Measurements from ENCODE around the gene KHDRBS2. TPM values are rescaled to one million over a fixed set of nuclear protein-coding genes. Genes with fewer than 3 reads are reported as not detected.

Gene KHDRBS2
- total RNA-seq, 1 donor from 2014 or later: not detected

DNA sequence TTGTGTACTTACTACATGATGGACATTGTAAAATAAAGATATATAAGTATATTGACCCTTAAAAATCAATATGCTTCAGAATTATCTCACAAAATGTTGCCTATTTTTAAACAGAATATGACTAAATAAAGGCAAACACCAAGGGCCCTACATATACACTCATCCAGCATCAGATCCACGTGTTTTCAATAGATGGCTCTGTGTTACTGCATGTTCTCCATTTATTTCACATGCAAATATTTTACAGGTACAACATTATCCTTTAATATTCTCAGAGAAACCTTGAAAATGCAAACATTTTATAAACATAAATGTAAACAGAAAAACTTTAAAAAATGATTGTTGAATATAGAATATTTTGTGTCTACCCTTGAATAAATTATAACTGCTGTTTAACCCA is 2.9 kb upstream of the KHDRBS2 start:
- TF ChIP-seq, protein P1, sequence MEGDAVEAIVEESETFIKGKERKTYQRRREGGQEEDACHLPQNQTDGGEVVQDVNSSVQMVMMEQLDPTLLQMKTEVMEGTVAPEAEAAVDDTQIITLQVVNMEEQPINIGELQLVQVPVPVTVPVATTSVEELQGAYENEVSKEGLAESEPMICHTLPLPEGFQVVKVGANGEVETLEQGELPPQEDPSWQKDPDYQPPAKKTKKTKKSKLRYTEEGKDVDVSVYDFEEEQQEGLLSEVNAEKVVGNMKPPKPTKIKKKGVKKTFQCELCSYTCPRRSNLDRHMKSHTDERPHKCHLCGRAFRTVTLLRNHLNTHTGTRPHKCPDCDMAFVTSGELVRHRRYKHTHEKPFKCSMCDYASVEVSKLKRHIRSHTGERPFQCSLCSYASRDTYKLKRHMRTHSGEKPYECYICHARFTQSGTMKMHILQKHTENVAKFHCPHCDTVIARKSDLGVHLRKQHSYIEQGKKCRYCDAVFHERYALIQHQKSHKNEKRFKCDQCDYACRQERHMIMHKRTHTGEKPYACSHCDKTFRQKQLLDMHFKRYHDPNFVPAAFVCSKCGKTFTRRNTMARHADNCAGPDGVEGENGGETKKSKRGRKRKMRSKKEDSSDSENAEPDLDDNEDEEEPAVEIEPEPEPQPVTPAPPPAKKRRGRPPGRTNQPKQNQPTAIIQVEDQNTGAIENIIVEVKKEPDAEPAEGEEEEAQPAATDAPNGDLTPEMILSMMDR (IDR thresholded peaks at IDR 0.05; ENCODE audit: insufficient read depth, low read depth, low read length): no peak
- TF ChIP-seq EZH2 (IDR thresholded peaks at IDR 0.05; ENCODE audit: insufficient read depth, low read length): no peak
- DNase-seq (ENCODE audit: low read depth): no peak
- Histone ChIP-seq H3K36me3 (ENCODE audit: insufficient read depth, low read length) (no peaks in the 10 kb centered on the region), H3K4me2 (ENCODE audit: low read length) (no peak overlapping the region), H3K79me2 (ENCODE audit: insufficient read depth, low read length) (no peaks in the 10 kb centered on the region), H3K4me3 (ENCODE audit: insufficient read depth, low read depth, low read length) (no peak overlapping the region), H2AFZ (ENCODE audit: low read depth, low read length) (no peak overlapping the region), H3K9me3 (ENCODE audit: insufficient read depth, low read depth, low read length) (no peaks in the 10 kb centered on the region), H4K20me1 (ENCODE audit: insufficient read depth, low read length) (no peaks in the 10 kb centered on the region), H3K4me1 (ENCODE audit: insufficient read depth, low read length) (no peaks in the 10 kb centered on the region), H3K27me3 (ENCODE audit: insufficient read depth, low read length) (no peaks in the 10 kb centered on the region), H3K27ac (ENCODE audit: low read depth, low read length) (no peak overlapping the region), H3K9ac (ENCODE audit: low read length) (no peak overlapping the region)
- no peak overlapping the region for H3K27ac Mint-ChIP-seq (ENCODE audit: unreplicated experiment)
- H3K27me3 Mint-ChIP-seq (ENCODE audit: low read depth, unreplicated experiment): no peaks in the 10 kb centered on the region
- no peaks in the 10 kb centered on the region for H3K36me3 Mint-ChIP-seq (ENCODE audit: low read depth, unreplicated experiment)
- no peaks in the 10 kb centered on the region for H3K9me3 Mint-ChIP-seq (ENCODE audit: unreplicated experiment)
- no peak overlapping the region for H3K4me3 Mint-ChIP-seq (ENCODE audit: unreplicated experiment)
- no peak for FAIRE-seq
- H3K4me1 Mint-ChIP-seq (ENCODE audit: low read depth, unreplicated experiment): no peaks in the 10 kb centered on the region

DNA sequence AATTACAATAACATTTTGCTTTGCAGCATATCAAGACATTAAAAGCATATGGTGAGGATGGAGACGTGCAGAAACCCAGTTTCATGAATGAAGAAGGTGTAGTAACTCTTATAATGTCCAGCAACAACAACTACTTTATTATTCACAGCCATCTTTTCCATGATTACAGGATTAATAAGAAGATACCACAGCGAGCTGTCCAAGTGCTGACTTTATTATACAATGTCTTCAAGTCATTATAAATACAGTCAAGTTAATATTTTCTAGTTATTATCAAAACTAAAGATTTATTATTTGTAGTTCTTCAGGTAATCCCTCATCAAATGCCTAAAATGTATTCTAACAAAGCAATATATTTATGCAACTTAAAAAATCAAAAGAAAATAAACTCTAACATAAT is 2.5 kb upstream of the KHDRBS2 start:
- FAIRE-seq: no peak
- no peaks in the 10 kb centered on the region for H3K36me3 ChIP-seq (ENCODE audit: insufficient read depth, low read length)
- no peaks in the 10 kb centered on the region for H3K4me1 ChIP-seq (ENCODE audit: insufficient read depth, low read length)
- no peaks in the 10 kb centered on the region for H3K9me3 ChIP-seq (ENCODE audit: insufficient read depth, low read depth, low read length)
- no peak overlapping the region for H3K4me3 ChIP-seq (ENCODE audit: insufficient read depth, low read depth, low read length)
- Mint-ChIP-seq H3K9me3 (ENCODE audit: unreplicated experiment) (no peaks in the 10 kb centered on the region), H3K27ac (ENCODE audit: unreplicated experiment) (no peak overlapping the region), H3K4me1 (ENCODE audit: low read depth, unreplicated experiment) (no peaks in the 10 kb centered on the region), H3K27me3 (ENCODE audit: low read depth, unreplicated experiment) (no peaks in the 10 kb centered on the region), H3K4me3 (ENCODE audit: unreplicated experiment) (no peak overlapping the region), H3K36me3 (ENCODE audit: low read depth, unreplicated experiment) (no peaks in the 10 kb centered on the region)
- H3K4me2 ChIP-seq (ENCODE audit: low read length): no peak overlapping the region
- no peak overlapping the region for H3K27ac ChIP-seq (ENCODE audit: low read depth, low read length)
- H3K9ac ChIP-seq (ENCODE audit: low read length): no peak overlapping the region
- no peak for DNase-seq (ENCODE audit: low read depth)
- no peaks in the 10 kb centered on the region for H3K27me3 ChIP-seq (ENCODE audit: insufficient read depth, low read length)
- no peak overlapping the region for H2AFZ ChIP-seq (ENCODE audit: low read depth, low read length)
- no peaks in the 10 kb centered on the region for H4K20me1 ChIP-seq (ENCODE audit: insufficient read depth, low read length)
- no peaks in the 10 kb centered on the region for H3K79me2 ChIP-seq (ENCODE audit: insufficient read depth, low read length)
- TF ChIP-seq, protein P1 (IDR thresholded peaks at IDR 0.05; ENCODE audit: insufficient read depth, low read depth, low read length): no peak
- no peak for TF ChIP-seq EZH2 (IDR thresholded peaks at IDR 0.05; ENCODE audit: insufficient read depth, low read length)

DNA sequence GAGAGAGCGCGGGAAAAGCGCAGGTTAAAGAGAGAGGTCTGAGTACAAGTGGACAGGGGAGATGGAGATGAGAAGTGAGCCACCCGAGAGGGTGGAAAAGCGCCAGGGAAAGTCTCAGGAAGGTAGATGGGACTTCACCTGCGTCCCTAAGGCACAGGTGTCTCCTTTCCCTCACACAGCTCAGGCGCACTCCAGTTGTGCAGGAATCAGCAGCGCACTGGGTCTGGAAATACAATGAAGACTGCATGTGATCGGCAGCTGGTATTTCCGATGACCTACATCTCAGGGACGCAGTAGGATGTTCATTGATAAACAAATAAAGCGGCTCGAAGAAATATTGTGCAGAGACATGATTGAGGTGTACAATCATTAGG is 432 bp upstream of the KHDRBS2 start:
- DNase-seq (ENCODE audit: low read depth) (no peak), FAIRE-seq (no peak)
- H3K4me2 ChIP-seq (ENCODE audit: low read length): no peak overlapping the region
- Mint-ChIP-seq H3K4me1 (ENCODE audit: low read depth, unreplicated experiment) (no peaks in the 10 kb centered on the region), H3K27ac (ENCODE audit: unreplicated experiment) (no peak overlapping the region), H3K9me3 (ENCODE audit: unreplicated experiment) (no peaks in the 10 kb centered on the region), H3K36me3 (ENCODE audit: low read depth, unreplicated experiment) (no peaks in the 10 kb centered on the region), H3K4me3 (ENCODE audit: unreplicated experiment) (peak overlapping the region; percentile 79), H3K27me3 (ENCODE audit: low read depth, unreplicated experiment) (no peaks in the 10 kb centered on the region)
- TF ChIP-seq EZH2 (IDR thresholded peaks at IDR 0.05; ENCODE audit: insufficient read depth, low read length): no peak
- TF ChIP-seq, protein P1 (IDR thresholded peaks at IDR 0.05; ENCODE audit: insufficient read depth, low read depth, low read length): no peak
- H3K27me3 ChIP-seq (ENCODE audit: insufficient read depth, low read length): no peaks in the 10 kb centered on the region
- H3K79me2 ChIP-seq (ENCODE audit: insufficient read depth, low read length): no peaks in the 10 kb centered on the region
- H3K36me3 ChIP-seq (ENCODE audit: insufficient read depth, low read length): no peaks in the 10 kb centered on the region
- H3K27ac ChIP-seq (ENCODE audit: low read depth, low read length): no peak overlapping the region
- H2AFZ ChIP-seq (ENCODE audit: low read depth, low read length): peak overlapping the region; percentile 39
- no peak overlapping the region for H3K9ac ChIP-seq (ENCODE audit: low read length)
- H3K4me3 ChIP-seq (ENCODE audit: insufficient read depth, low read depth, low read length): no peak overlapping the region
- no peaks in the 10 kb centered on the region for H4K20me1 ChIP-seq (ENCODE audit: insufficient read depth, low read length)
- no peaks in the 10 kb centered on the region for H3K4me1 ChIP-seq (ENCODE audit: insufficient read depth, low read length)
- H3K9me3 ChIP-seq (ENCODE audit: insufficient read depth, low read depth, low read length): no peaks in the 10 kb centered on the region

Data from astrocyte (in vitro differentiated cells and primary cell).